Osteoblast (primary cell): ENCODE data around the gene C20orf144. TPM values are rescaled to one million over a fixed set of nuclear protein-coding genes. Genes with fewer than 3 reads are reported as not detected.

Experiments used
- DNase-seq: peaks from one replicate; pipeline ENCODE4 v3.0.0; 2011; ENCODE audit warnings: low spot score, mixed read lengths; ENCODE audit not compliant: insufficient read length; ENCODE audit errors: missing footprints
- H2AFZ ChIP-seq: 2 replicates; pipeline ENCODE4 v1.6.0; 2011; ENCODE audit warnings: mild to moderate bottlenecking, low read length
- H3K27ac ChIP-seq: 2 replicates; pipeline ENCODE4 v1.5.1; 2011; ENCODE audit warnings: mild to moderate bottlenecking, low read depth, low read length, moderate library complexity
- H3K27me3 ChIP-seq: 2 replicates; pipeline ENCODE4 v1.6.0; 2012; ENCODE audit warnings: mild to moderate bottlenecking, control low read depth, inconsistent platforms, low read length, moderate library complexity; ENCODE audit not compliant: insufficient read depth
- H3K36me3 ChIP-seq: 2 replicates; pipeline ENCODE4 v1.5.1; 2011; ENCODE audit warnings: mild to moderate bottlenecking, low read length, control low read depth, moderate library complexity; ENCODE audit not compliant: insufficient read depth
- H3K4me1 ChIP-seq: 2 replicates; pipeline ENCODE4 v1.5.1; 2011; ENCODE audit warnings: mild to moderate bottlenecking, low read length, control low read depth, moderate library complexity; ENCODE audit not compliant: insufficient read depth
- H3K4me2 ChIP-seq: 2 replicates; pipeline ENCODE4 v1.6.0; 2011; ENCODE audit warnings: mild to moderate bottlenecking, low read length; ENCODE audit not compliant: insufficient read depth
- H3K4me3 ChIP-seq: fragments of 200-600 bp; sonication (generic); 3 replicates; pipeline ENCODE4 v1.5.1; 2012; ENCODE audit warnings: mild to moderate bottlenecking, low read length, inconsistent platforms; ENCODE audit not compliant: insufficient read depth
- H3K79me2 ChIP-seq: 2 replicates; pipeline ENCODE4 v1.6.0; 2012; ENCODE audit warnings: mild to moderate bottlenecking, low read length, control low read depth, inconsistent platforms; ENCODE audit not compliant: insufficient read depth
- H3K9me3 ChIP-seq: 2 replicates; pipeline ENCODE4 v1.5.1; 2011; ENCODE audit warnings: low read depth, low read length, control low read depth
- H4K20me1 ChIP-seq: 2 replicates; pipeline ENCODE4 v1.6.0; 2012; ENCODE audit warnings: mild to moderate bottlenecking, low read length, control low read depth; ENCODE audit not compliant: insufficient read depth
- CTCF ChIP-seq: IDR thresholded peaks from 2 replicates; pipeline ENCODE4 v1.5.1; 2011; ENCODE audit warnings: mild to moderate bottlenecking, low read depth, low read length, moderate library complexity; ENCODE audit errors: extremely low read depth
- total RNA-seq: library from RNA; depleted of rRNA; stranded (reverse); fragments of >200 nt; gene quantifications from 2 replicates; pipeline ENCODE4 v1.2.3, GENCODE V29; 2012

Gene C20orf144
- total RNA-seq, 1 donor, result under 0.01 TPM

DNA sequence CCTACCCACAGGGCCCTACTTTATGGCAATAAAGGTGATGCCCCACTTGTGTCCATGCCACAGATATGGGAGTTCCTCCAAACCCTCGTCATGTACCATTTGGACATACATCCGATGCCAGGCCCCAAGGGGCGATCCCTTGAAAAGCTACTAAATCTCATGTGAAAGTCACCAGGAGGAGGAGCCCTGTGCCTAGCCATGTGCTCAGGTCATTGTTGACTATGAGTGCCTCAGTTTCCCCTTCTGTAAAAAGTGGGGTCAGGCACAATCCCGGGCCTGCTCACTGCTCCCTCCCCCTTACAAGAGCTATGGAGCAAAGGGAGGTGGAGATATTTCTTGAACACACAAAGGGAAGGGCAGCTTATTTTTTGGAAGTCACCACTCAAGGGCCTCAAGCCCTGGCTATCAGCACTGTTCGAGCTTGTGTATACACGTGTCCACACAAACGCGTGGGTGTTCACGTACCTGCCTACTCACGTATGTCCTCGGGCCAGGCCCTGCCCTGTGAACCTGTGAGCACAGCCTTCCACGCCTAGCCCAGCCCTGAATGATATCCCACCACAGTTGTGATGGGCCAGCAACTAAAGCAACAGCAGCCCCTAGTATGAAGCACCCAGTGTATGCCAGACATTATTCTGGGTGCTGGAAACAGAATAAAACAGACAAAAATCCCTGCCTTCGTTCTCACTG lies 6.5 kb downstream of the C20orf144 start:
- H3K4me1 ChIP-seq, result peaks cover 31% of the 10 kb centered on the region
- H3K79me2 ChIP-seq, result peaks cover 5% of the 10 kb centered on the region
- H3K9me3 ChIP-seq, result no peaks in the 10 kb centered on the region
- H3K36me3 ChIP-seq, result peaks cover 20% of the 10 kb centered on the region
- peak; percentile 76 for DNase-seq
- H3K27me3 ChIP-seq, result no peaks in the 10 kb centered on the region
- H3K4me2 ChIP-seq, result peak overlapping the region; percentile 93
- no peak overlapping the region for H3K4me3 ChIP-seq
- TF ChIP-seq CTCF, result no peak
- H4K20me1 ChIP-seq, result peaks cover 9% of the 10 kb centered on the region
- no peak overlapping the region for H3K27ac ChIP-seq
- no peak overlapping the region for H2AFZ ChIP-seq

DNA sequence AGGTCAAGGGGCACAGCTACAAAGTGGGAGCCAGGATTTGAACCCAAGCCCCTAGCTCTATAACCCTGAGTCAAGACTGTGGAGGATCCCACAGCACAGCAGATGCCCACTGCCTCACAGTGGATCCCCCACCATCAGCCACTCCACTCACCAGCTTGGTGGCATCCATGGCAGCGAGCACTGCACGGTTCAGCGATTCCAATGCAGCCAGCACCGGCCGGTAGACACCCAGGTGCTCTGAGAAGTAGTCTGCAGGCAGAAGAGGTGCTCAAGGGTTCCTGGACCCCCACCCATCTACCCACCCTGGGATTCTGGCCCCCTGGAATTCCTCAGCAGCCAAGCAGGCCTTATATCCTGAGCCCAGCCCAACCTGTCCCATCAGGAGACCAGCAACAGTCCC lies 7.1 kb downstream of the C20orf144 start:
- Histone ChIP-seq H3K36me3 (peaks cover 20% of the 10 kb centered on the region), H2AFZ (no peak overlapping the region), H3K27ac (no peak overlapping the region), H3K27me3 (no peaks in the 10 kb centered on the region), H4K20me1 (peaks cover 9% of the 10 kb centered on the region), H3K4me1 (peaks cover 29% of the 10 kb centered on the region), H3K79me2 (peaks cover 5% of the 10 kb centered on the region), H3K9me3 (no peaks in the 10 kb centered on the region), H3K4me3 (no peak overlapping the region), H3K4me2 (no peak overlapping the region)
- TF ChIP-seq CTCF, result no peak
- no peak for DNase-seq

DNA sequence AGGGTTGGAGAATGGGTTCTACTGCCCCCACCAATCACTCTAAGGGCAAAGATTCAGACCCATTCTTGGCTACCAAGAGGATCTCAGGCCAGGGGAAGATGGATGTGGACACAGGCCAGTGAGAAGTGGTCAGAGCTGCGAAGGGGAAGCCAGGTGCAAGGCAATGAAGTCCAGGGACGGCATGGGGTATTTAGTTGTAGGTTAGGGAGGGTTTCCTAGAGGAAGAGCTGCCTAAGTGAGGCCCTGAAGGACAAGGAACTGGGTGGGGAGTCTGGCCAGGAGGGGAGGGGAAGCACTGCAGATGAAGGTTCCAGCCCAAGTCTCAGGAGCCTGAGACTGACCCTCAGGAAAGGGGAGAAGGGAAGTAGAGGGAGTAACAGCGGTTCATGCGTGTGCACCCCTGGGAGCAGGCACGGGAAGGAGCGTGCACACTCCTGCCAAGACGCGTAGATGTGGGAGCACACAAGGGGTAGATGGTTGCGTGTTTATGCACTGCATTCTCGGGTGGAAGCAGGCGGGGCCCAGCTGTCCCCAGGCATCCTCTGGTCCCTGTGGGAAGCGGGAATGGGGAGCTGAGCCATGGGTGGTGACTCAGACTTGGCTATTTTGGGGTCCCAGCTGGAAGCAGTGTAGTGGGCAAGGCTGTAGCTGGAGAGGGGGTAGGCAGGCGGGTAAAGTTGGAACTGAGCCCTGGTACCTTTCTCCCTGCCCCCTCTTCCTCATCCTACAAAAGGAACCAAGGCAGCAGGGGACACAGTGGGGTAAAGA lies 7.9 kb downstream of the C20orf144 start:
- Histone ChIP-seq H3K9me3 (no peaks in the 10 kb centered on the region), H3K4me3 (no peak overlapping the region), H4K20me1 (peaks cover 9% of the 10 kb centered on the region), H2AFZ (no peak overlapping the region), H3K27me3 (no peaks in the 10 kb centered on the region), H3K4me1 (peaks cover 34% of the 10 kb centered on the region), H3K79me2 (peaks cover 5% of the 10 kb centered on the region), H3K4me2 (no peak overlapping the region), H3K36me3 (peaks cover 20% of the 10 kb centered on the region), H3K27ac (no peak overlapping the region)
- DNase-seq, result peak; percentile 63
- no peak for TF ChIP-seq CTCF
